ENCODE results near the gene IGF2BP2.

The IGF2BP2 gene

DNA sequence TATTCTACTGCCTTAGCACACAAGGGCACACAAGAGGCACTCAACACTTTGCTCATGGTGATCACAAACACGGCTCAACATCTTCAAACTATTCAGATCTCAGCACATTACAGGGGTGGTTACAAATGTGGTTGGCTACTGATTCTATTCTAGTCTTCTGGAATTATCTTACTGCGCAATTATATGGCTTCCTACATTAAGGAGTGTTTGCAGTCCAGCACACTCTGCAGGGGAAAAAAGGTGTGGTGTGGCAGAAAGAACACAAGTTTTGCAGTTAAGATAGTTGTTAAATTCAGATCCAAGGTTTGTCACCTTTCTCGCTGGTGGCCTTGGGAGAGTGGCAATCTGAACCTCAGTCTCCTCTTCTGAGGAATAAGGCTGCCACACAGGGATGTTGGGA lies 31.9 kb downstream of the IGF2BP2 start:
- no peaks in the 10 kb centered on the region for H4K20me1 ChIP-seq (ENCODE audit: insufficient read depth, low read length)
- H3K27me3 ChIP-seq (ENCODE audit: low read depth, low read length): peaks cover 8% of the 10 kb centered on the region; the same call in 1 of the 2 replicates
- H3K4me2 ChIP-seq (ENCODE audit: low read length): no peak overlapping the region
- no peak overlapping the region for H2AFZ ChIP-seq (ENCODE audit: low read depth, low read length)
- no peak overlapping the region for H3K27ac ChIP-seq (ENCODE audit: low read length)
- TF ChIP-seq, protein P1, sequence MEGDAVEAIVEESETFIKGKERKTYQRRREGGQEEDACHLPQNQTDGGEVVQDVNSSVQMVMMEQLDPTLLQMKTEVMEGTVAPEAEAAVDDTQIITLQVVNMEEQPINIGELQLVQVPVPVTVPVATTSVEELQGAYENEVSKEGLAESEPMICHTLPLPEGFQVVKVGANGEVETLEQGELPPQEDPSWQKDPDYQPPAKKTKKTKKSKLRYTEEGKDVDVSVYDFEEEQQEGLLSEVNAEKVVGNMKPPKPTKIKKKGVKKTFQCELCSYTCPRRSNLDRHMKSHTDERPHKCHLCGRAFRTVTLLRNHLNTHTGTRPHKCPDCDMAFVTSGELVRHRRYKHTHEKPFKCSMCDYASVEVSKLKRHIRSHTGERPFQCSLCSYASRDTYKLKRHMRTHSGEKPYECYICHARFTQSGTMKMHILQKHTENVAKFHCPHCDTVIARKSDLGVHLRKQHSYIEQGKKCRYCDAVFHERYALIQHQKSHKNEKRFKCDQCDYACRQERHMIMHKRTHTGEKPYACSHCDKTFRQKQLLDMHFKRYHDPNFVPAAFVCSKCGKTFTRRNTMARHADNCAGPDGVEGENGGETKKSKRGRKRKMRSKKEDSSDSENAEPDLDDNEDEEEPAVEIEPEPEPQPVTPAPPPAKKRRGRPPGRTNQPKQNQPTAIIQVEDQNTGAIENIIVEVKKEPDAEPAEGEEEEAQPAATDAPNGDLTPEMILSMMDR (IDR thresholded peaks at IDR 0.05; ENCODE audit: low read depth, low read length): no peak
- no peak for TF ChIP-seq EZH2phosphoT487 (IDR thresholded peaks at IDR 0.05; ENCODE audit: low read depth)
- H3K36me3 ChIP-seq (replicated peaks; ENCODE audit: low read depth, low read length): no peaks in the 10 kb centered on the region
- no peaks in the 10 kb centered on the region for H3K79me2 ChIP-seq (ENCODE audit: low read length)
- H3K4me3 ChIP-seq (ENCODE audit: low read length): no peak overlapping the region
- H3K4me1 ChIP-seq (ENCODE audit: low read length): no peaks in the 10 kb centered on the region
- no peak overlapping the region for H3K9ac ChIP-seq (ENCODE audit: low read length)
- H3K9me3 ChIP-seq (ENCODE audit: insufficient read depth, low read length): no peaks in the 10 kb centered on the region

DNA sequence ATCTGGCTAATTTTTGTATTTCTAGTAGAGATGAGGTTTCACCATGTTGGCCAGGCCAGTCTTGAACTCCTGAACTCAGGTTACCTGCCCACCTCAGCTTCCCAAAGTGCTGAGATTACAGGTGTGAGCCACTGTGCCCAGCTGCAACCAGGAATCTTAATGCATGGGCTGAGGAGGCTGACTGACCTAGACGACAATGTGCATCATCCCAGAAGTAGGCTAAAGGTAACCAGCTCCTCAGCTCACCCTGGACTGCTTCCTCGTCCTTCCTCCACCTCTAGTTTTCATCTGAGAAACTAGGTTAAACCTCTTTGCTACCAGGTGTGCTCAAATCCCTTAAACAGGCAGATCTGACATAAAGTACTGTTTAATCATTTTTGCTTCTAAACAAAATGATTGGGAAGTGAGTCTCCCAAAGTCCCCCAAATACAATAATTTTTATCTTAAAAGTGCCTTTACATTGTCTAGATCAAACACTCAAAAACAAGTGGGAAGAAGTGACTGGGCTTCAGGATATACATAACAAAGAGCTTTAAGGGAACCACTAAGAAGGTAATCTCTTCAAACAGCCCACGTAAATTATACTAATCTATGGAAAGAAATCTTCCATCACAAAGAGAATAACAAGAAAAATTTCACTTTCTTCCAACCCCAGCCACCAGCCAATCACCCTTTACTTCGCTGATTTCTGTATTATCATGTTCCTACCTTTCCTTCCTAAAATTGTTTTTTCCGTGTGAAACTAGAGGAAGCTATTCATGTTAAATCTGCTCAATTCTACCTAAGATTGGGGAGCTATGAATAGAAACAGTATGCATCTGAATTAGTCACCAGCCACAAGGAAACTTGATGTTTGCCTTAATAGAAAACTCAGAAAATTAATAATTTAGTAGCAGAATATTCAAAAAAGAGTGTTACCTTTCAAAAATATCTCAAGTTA lies 34.7 kb downstream of the IGF2BP2 start:
- Histone ChIP-seq H3K36me3 (replicated peaks; ENCODE audit: low read depth, low read length) (no peaks in the 10 kb centered on the region), H3K27me3 (ENCODE audit: low read depth, low read length) (peaks cover 8% of the 10 kb centered on the region; the same call in 1 of the 2 replicates), H3K9me3 (ENCODE audit: insufficient read depth, low read length) (no peaks in the 10 kb centered on the region), H3K4me3 (ENCODE audit: low read length) (no peak overlapping the region), H3K4me1 (ENCODE audit: low read length) (no peaks in the 10 kb centered on the region), H3K27ac (ENCODE audit: low read length) (no peak overlapping the region), H3K79me2 (ENCODE audit: low read length) (no peaks in the 10 kb centered on the region), H2AFZ (ENCODE audit: low read depth, low read length) (no peak overlapping the region), H4K20me1 (ENCODE audit: insufficient read depth, low read length) (no peaks in the 10 kb centered on the region), H3K4me2 (ENCODE audit: low read length) (no peak overlapping the region), H3K9ac (ENCODE audit: low read length) (no peak overlapping the region)
- no peak for TF ChIP-seq EZH2phosphoT487 (IDR thresholded peaks at IDR 0.05; ENCODE audit: low read depth)
- TF ChIP-seq, protein P1 (IDR thresholded peaks at IDR 0.05; ENCODE audit: low read depth, low read length): no peak

DNA sequence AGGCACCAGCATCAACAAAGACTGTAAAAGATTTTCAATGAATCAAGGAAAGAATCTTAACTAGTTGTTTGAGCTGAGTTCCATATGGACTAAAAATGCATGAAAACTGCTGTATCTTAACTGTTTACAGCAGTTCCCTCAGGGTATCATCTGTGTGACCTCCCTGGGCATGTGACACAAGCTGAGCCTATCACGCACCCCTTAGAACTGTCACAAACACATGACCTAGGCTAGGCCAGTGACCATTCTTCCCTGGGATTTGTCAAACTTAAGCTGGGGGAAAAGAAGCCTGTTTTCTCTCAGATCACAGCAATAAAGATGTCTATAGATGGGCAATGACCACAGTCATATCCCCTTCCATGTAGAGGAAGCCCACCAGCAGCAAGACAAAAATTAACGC lies 35.7 kb downstream of the IGF2BP2 start:
- peaks cover 8% of the 10 kb centered on the region; the same call in 1 of the 2 replicates for H3K27me3 ChIP-seq (ENCODE audit: low read depth, low read length)
- TF ChIP-seq EZH2phosphoT487 (IDR thresholded peaks at IDR 0.05; ENCODE audit: low read depth): no peak
- TF ChIP-seq, protein P1 (IDR thresholded peaks at IDR 0.05; ENCODE audit: low read depth, low read length): no peak
- no peak overlapping the region for H3K9ac ChIP-seq (ENCODE audit: low read length)
- no peaks in the 10 kb centered on the region for H3K79me2 ChIP-seq (ENCODE audit: low read length)
- H3K4me3 ChIP-seq (ENCODE audit: low read length): no peak overlapping the region
- no peaks in the 10 kb centered on the region for H4K20me1 ChIP-seq (ENCODE audit: insufficient read depth, low read length)
- no peak overlapping the region for H3K4me2 ChIP-seq (ENCODE audit: low read length)
- no peaks in the 10 kb centered on the region for H3K36me3 ChIP-seq (replicated peaks; ENCODE audit: low read depth, low read length)
- H3K27ac ChIP-seq (ENCODE audit: low read length): no peak overlapping the region
- no peaks in the 10 kb centered on the region for H3K4me1 ChIP-seq (ENCODE audit: low read length)
- H2AFZ ChIP-seq (ENCODE audit: low read depth, low read length): no peak overlapping the region
- no peaks in the 10 kb centered on the region for H3K9me3 ChIP-seq (ENCODE audit: insufficient read depth, low read length)

DNA sequence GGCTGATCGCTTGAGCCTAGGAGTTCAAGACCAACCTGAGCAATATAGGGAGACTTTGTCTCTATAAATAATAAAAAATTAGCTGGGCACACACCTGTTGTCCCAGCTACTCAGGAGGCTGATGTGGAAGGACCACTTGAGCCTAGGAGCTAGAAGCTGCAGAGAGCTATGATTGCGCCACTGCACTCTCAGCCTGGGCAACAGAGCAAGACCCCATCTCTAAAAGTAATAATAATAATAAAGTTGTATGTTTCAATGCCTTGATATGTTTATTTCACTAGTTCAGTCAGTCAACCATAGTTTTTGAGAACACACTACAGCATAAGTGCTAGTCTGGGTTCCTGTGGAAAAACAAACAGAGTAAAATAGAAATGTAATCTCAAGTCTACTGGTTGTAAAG lies 36.5 kb downstream of the IGF2BP2 start:
- Histone ChIP-seq H3K4me1 (ENCODE audit: low read length) (no peaks in the 10 kb centered on the region), H3K27me3 (ENCODE audit: low read depth, low read length) (peaks cover 8% of the 10 kb centered on the region; the same call in 1 of the 2 replicates), H3K27ac (ENCODE audit: low read length) (no peak overlapping the region), H4K20me1 (ENCODE audit: insufficient read depth, low read length) (no peaks in the 10 kb centered on the region), H3K36me3 (replicated peaks; ENCODE audit: low read depth, low read length) (no peaks in the 10 kb centered on the region), H3K79me2 (ENCODE audit: low read length) (no peaks in the 10 kb centered on the region), H3K9ac (ENCODE audit: low read length) (no peak overlapping the region), H3K9me3 (ENCODE audit: insufficient read depth, low read length) (no peaks in the 10 kb centered on the region), H3K4me3 (ENCODE audit: low read length) (no peak overlapping the region), H2AFZ (ENCODE audit: low read depth, low read length) (no peak overlapping the region), H3K4me2 (ENCODE audit: low read length) (no peak overlapping the region)
- TF ChIP-seq EZH2phosphoT487 (IDR thresholded peaks at IDR 0.05; ENCODE audit: low read depth): no peak
- TF ChIP-seq, protein P1 (IDR thresholded peaks at IDR 0.05; ENCODE audit: low read depth, low read length): no peak

All from OCI-LY3 (cell line).